GM21528 (cell line): ENCODE data around the gene SHANK1.

ENCODE experiments used
- ATAC-seq: cut with Tn5 transposase; IDR thresholded peaks from one replicate; pipeline ENCODE4 v1.9.1; 2021; ENCODE audit warnings: mild to moderate bottlenecking, moderate library complexity; ENCODE audit not compliant: unreplicated experiment, low FRiP score

SHANK1 gene

DNA sequence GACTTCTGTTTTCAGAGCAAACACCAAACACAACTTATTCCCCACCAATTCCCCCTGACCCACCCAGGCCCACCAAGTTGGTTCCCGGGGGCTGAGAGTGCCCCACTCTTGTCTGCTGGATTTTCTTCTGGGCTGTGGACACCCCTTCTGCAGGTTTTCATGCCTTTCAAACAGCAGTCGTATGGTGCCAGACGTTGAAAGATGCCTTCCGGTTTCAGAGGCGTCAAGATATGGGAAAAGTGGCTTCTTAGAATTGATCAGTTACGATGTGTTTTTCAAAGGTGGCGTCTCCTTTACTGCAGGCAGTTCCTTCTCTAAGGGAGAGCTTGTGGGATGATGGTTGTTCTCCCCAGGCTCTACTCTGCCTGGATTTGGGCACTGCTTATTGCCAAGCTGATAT, 16.3 kb upstream of the SHANK1 start:
- no peak for ATAC-seq

DNA sequence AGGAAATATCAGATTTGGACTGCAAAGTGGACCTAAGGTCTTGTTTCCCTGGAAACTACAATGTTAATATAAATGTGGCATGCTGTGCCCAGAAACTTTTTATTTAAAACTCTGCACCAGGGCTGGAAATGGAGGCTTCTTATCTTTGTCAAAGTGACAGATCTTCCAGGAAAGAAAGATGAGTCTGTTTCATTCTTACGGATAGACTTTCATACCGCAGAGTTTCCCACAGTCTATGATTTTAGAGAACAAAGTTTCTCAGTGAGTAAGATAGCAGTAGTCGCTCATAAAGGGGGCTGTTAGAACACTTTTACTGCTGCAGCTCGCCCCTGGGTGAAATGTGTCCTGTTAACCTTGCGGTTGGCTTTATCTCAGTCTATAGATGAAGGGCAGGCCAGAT, 10.3 kb upstream of the SHANK1 start:
- no peak for ATAC-seq

DNA sequence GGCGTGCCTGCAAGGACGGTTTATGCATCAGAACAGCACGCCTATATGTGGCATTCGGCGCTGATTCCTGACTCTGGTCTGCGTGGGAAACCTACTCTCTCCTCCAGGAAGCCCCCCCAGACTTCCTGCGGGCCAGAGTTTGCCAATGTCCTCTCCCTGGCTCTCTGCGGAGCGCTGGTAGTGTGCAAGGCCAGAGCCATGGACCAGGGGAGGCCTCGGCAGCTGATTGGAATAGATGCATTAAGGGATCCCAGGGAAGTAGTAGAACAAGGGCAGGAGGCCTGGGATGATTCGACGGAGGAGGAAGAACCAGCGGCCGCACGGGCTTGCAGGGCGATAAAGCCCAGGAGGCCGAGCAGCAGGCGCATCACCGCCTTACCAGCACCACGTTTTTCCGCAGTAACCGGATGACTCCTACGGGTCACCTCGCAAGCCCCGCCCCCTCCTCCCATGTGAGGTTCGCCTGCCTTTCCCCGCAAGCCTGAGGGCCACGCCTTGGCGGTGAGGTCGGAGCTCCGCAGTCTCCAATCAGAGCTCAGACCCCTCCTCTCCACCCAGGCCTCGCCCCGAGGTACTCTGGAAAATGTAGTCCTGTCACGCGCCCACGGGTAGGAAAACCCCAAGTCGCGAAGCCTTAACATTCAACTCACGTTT, 8.6 kb upstream of the SHANK1 start:
- no peak for ATAC-seq

DNA sequence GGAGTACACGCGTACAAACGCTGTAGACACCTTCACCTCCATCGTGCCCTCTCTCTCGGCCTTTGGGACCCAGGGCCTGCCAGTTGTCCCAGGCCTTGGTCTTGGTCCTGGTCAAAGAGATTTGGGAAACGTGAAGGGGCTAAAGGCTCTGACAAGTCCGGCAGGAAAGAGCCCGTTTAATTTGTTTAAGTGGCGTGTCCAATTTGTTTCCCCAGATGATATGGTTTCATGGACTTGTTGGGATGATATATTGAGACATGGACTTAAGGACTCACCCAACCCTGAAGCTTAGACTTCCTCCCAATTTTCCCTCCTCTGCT, 6.3 kb upstream of the SHANK1 start:
- ATAC-seq: no peak

DNA sequence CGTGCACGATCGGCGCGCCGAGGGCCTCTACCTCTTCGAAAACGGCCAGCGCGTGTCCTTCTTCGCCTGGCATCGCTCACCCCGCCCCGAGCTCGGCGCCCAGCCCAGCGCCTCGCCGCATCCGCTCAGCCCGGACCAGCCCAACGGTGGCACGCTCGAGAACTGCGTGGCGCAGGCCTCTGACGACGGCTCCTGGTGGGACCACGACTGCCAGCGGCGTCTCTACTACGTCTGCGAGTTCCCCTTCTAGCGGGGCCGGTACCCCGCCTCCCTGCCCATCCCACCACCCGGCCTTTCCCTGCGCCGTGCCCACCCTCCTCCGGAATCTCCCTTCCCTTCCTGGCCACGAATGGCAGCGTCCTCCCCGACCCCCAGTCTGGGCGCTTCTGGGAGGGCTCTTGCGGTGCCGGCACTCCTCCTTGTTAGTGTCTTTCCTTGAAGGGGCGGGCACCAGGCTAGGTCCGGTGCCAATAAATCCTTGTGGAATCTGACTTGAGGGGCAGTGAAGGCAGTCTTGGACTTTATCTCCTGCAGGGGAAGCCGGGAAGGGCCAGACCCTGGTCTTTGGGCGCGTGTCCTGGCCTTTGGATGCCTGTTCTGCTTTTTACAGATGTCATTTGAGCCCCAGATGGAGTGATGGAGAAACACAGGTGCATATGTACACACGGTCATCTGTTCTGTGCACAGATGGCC, 5.8 kb upstream of the SHANK1 start:
- ATAC-seq: no peak

DNA sequence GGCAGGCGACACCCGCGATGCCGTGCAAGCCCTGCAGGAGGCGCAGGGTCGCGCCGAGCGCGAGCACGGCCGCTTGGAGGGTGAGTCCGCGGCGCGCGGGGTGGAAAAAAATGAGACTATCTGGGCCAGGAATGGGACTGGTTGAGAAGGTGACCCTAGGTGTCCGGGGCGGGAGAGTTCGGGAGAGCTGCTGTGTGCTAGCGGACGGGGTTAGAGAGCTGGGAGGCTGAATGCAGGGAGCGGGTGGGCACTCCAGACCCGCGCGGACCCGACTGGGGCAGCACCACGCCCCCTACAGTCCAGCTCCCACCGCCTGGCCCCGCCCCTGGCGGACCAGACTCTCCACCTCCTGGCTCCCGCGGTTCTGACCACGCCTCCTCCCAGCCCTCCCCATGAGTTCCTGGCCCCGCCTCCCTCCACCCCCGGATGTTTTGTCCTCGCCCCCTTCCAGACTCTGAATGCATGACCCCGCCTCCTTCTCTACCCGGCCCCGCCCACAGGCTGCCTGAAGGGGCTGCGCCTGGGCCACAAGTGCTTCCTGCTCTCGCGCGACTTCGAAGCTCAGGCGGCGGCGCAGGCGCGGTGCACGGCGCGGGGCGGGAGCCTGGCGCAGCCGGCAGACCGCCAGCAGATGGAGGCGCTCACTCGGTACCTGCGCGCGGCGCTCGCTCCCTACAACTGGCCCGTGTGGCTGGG, 5.1 kb upstream of the SHANK1 start:
- peak; percentile 58 for ATAC-seq

- ATAC-seq: no peak
These were observed 4.3 kb upstream of the SHANK1 start for GRCh38 chr19:50723735-50724521.

GRCh38 chr19:50723069-50723468, 3.5 kb upstream of the SHANK1 start, which contains the start of gene CLEC11A:
Gene CLEC11A (plus strand): TSS chr19:50723364. CDS start chr19:50723526, 162 bp downstream.
- no peak for ATAC-seq

GRCh38 chr19:50722201-50723013, 2.8 kb upstream of the SHANK1 start:
- ATAC-seq: no peak

- no peak for ATAC-seq
These were observed 2.0 kb upstream of the SHANK1 start for GRCh38 chr19:50721441-50722137.

- ATAC-seq: no peak
These were observed 1.3 kb upstream of the SHANK1 start for GRCh38 chr19:50720921-50721381.

DNA sequence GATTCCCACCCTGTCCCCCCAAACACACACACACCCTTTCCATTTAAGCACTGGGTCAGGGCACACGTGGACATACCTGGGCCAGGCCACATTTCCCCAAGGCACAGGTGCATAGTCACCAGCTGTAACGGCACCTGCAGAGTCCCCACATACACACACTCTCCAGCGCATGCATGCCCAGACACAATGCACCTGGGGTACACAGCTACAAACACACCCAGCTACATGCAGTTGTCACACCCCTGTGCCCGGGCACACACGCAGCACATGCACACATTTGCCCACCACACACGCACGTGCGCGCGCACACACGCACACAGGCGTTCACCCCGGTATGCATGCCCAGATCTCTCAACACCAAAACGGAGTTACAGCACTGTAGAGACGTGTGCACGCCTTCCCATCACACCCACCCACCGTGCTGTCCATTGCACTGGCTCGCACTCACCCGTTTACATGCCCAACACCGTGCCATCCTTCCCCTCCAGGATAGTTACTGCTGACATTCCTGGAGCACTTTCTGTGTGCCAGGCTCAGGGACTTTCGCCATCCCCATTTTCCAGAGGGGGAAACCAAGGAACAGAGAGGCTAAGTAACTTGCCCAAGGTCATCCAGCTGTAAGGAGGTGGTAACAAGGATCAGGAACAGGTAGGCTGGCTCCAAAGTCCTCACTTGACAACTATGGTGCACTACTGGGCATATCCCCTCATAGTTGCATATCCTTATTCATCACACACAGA, 749 bp upstream of the SHANK1 start:
- no peak for ATAC-seq

DNA sequence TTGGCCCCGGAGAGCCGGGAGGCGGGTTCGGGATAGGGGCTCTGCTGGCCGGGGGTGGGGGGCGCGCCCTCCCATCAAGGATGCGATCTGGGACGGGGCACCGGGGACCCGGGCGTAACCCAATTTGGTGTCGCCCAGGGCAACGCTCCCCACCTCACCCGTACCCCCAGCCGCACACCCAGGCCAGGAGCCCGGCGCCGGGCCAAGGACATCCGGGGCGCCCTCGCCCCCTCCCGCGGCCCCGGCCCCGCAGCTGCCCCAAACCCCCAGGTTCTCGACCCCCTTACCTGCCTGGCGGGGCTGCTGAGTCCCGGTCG, 525 bp downstream of the SHANK1 start:
- ATAC-seq: no peak

GRCh38 chr19:50718255-50719118, 1.1 kb downstream of the SHANK1 start:
- ATAC-seq: no peak

DNA sequence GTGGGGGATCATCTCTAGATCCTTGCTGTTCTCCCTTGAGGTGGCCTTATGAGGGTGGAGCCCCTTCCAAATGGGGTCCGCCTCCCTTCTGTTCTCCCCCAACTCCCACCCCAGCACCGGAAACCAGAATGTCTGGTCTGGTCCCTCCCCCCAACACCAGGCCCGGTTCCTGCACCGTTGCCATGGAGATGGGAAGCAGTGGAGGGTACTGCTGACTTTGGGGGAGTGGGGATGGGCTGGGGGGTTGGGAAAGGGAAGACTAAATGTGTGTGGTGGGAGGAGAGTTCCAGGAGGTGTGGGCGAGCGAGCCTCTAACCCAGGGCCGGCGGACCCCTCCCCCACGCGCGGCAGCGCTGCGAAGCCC, 1.7 kb downstream of the SHANK1 start:
- no peak for ATAC-seq

GRCh38 chr19:50717026-50717723, 2.4 kb downstream of the SHANK1 start:
- no peak for ATAC-seq

- no peak for ATAC-seq
These were observed 3.2 kb downstream of the SHANK1 start for GRCh38 chr19:50716178-50717025.
